GM12878 (cell line): ENCODE results near the gene KLHL18. TPM values are rescaled to one million over a fixed set of nuclear protein-coding genes. Genes with fewer than 3 reads are reported as not detected.

Experiments
- ATAC-seq: fragments of 200-7000 bp; cut with Tn5 transposase; 3 replicates; pipeline ENCODE4 v1.9.1; 2020; ENCODE audit warnings: mild to moderate bottlenecking, moderate library complexity
- BruUV-seq: library from RNA; stranded (reverse); fragments of 400-500 nt; replicated peaks from 2 replicates; lab custom pipeline; 2021; lab: Mats Ljungman, UMichigan
- CTCF ChIA-PET: fragments of 300-600 bp; sonication (Branson Sonifier 250); formaldehyde crosslinking; extraction: SDS; loops from one replicate; lab custom pipeline; 2021; ENCODE audit warnings: inconsistent platforms; lab: Yijun Ruan, JAX
- POLR2A ChIA-PET: fragments of 350-600 bp; formaldehyde crosslinking; extraction: SDS; loops from one replicate; lab custom pipeline; 2021; ENCODE audit warnings: inconsistent platforms; lab: Charles Lee
- RAD21 ChIA-PET: fragments of 300-600 bp; sonication (Branson Sonifier 250); formaldehyde crosslinking; loops from one replicate; lab custom pipeline; 2023; ENCODE audit warnings: antibody characterized with exemption; ENCODE audit not compliant: unreplicated experiment; lab: Charles Lee
- SMC1A ChIA-PET: fragments of 300-600 bp; sonication (Branson Sonifier 250); formaldehyde crosslinking; loops from one replicate; lab custom pipeline; 2023; ENCODE audit not compliant: unreplicated experiment, uncharacterized antibody; lab: Charles Lee
- DNase-seq: peaks from one replicate; pipeline ENCODE4 v3.0.0-alpha.2; 2011; ENCODE audit warnings: low read depth, low spot score
- FAIRE-seq: peaks from 3 replicates; lab custom pipeline; 2011; peaks lifted over from hg19 to GRCh38; lab: Jason Lieb, UNC
- H2AFZ ChIP-seq: 2 replicates; pipeline ENCODE4 v1.6.0; 2011; ENCODE audit warnings: low read depth, low read length, control low read depth; ENCODE audit not compliant: control insufficient read depth
- H3K27ac ChIP-seq: 2 replicates; pipeline ENCODE4 v1.5.1; 2011; ENCODE audit warnings: control low read depth; ENCODE audit not compliant: control insufficient read depth, insufficient read depth
- H3K27me3 ChIP-seq, 2 experiments: replicated peaks in 1 of 2; 2 replicates each; pipeline versions ENCODE4 v1.6.0 to v1.6.1; 2011; ENCODE audit warnings: low read length in 1 of 2; ENCODE audit not compliant: control insufficient read depth in 2 of 2, insufficient read depth in 2 of 2
- H3K36me3 ChIP-seq, 2 experiments: 2 replicates each; pipeline ENCODE4 v1.5.1; 2011; ENCODE audit warnings: low read length in 1 of 2; ENCODE audit not compliant: control insufficient read depth in 2 of 2, insufficient read depth in 2 of 2
- H3K4me1 ChIP-seq: 2 replicates; pipeline ENCODE4 v1.6.1; 2011; ENCODE audit warnings: mild to moderate bottlenecking, low read length, moderate library complexity, mixed read lengths; ENCODE audit not compliant: control insufficient read depth, insufficient read depth
- H3K4me2 ChIP-seq: 2 replicates; pipeline ENCODE4 v1.6.0; 2011; ENCODE audit warnings: control low read depth; ENCODE audit not compliant: control insufficient read depth, insufficient read depth
- H3K4me3 ChIP-seq: fragments of 200-600 bp; sonication (generic); 2 replicates; pipeline ENCODE4 v1.5.1; 2016
- H3K79me2 ChIP-seq: 2 replicates; pipeline ENCODE4 v1.6.0; 2011; ENCODE audit warnings: low read length; ENCODE audit not compliant: control insufficient read depth, insufficient read depth
- H3K9ac ChIP-seq: 2 replicates; pipeline ENCODE4 v1.8.0; 2011; ENCODE audit warnings: low read length, control low read depth, mixed read lengths; ENCODE audit not compliant: control insufficient read depth, insufficient read depth
- H3K9me3 ChIP-seq: replicated peaks from 3 replicates; pipeline ENCODE4 v1.5.1; 2011; ENCODE audit warnings: mild to moderate bottlenecking, low read length; ENCODE audit not compliant: control insufficient read depth, insufficient read depth
- H4K20me1 ChIP-seq: 2 replicates; pipeline ENCODE4 v1.6.0; 2011; ENCODE audit not compliant: control insufficient read depth, insufficient read depth
- CHD1 ChIP-seq: IDR thresholded peaks from 2 replicates; pipeline ENCODE4 v1.6.1; 2012; ENCODE audit warnings: low read depth, low read length, improper control_type of control experiment
- EP300 ChIP-seq, 2 experiments: fragments of 150-350 bp in 1 of 2; IDR thresholded peaks; 2 replicates each; pipeline ENCODE4 v1.6.1; 2011 to 2012; ENCODE audit warnings: low read depth in 2 of 2, low read length in 2 of 2, borderline replicate concordance in 1 of 2, improper control_type of control experiment in 1 of 2, inconsistent platforms in 1 of 2; ENCODE audit not compliant: control insufficient read depth in 1 of 2
- HCFC1 ChIP-seq: fragments of 150-350 bp; IDR thresholded peaks from 2 replicates; pipeline ENCODE4 v1.6.1; 2014; ENCODE audit warnings: low read length
- HDGF ChIP-seq: fragments of 450-650 bp; IDR thresholded peaks from 2 replicates; pipeline ENCODE4 v1.6.1; 2016; ENCODE audit warnings: antibody characterized with exemption
- LARP7 ChIP-seq: fragments of 450-650 bp; IDR thresholded peaks from 2 replicates; pipeline ENCODE4 v1.6.1; 2017; ENCODE audit warnings: mild to moderate bottlenecking
- MTA2 ChIP-seq: fragments of 450-650 bp; IDR thresholded peaks from 2 replicates; pipeline ENCODE4 v1.6.1; 2016; ENCODE audit warnings: low read depth, mild to moderate bottlenecking, moderate library complexity
- MTA3 ChIP-seq: IDR thresholded peaks from 2 replicates; pipeline ENCODE4 v1.6.1; 2012; ENCODE audit warnings: low read length, inconsistent platforms, borderline replicate concordance
- NFXL1 ChIP-seq: fragments of 450-650 bp; IDR thresholded peaks from 2 replicates; pipeline ENCODE4 v1.6.1; 2017; ENCODE audit warnings: antibody characterized with exemption, mild to moderate bottlenecking, borderline replicate concordance
- NKRF ChIP-seq: fragments of 450-650 bp; conservative IDR thresholded peaks from 2 replicates; pipeline ENCODE4 v1.6.1; 2017; ENCODE audit warnings: mild to moderate bottlenecking, moderate library complexity
- NR2C1 ChIP-seq: fragments of 450-650 bp; IDR thresholded peaks from 2 replicates; pipeline ENCODE4 v1.6.1; 2017; ENCODE audit warnings: antibody characterized with exemption, mild to moderate bottlenecking, moderate library complexity
- SMARCA5 ChIP-seq: fragments of 450-650 bp; IDR thresholded peaks from 2 replicates; pipeline ENCODE4 v1.6.1; 2017; ENCODE audit warnings: mild to moderate bottlenecking
- SPI1 ChIP-seq: IDR thresholded peaks from 2 replicates; pipeline ENCODE4 v1.6.1; 2011; ENCODE audit warnings: low read depth, mild to moderate bottlenecking, low read length, moderate library complexity, borderline replicate concordance; ENCODE audit not compliant: insufficient read depth
- TBL1XR1 ChIP-seq: IDR thresholded peaks from 2 replicates; pipeline ENCODE4 v1.6.1; 2012; ENCODE audit warnings: low read depth, low read length, improper control_type of control experiment
- TCF12 ChIP-seq: IDR thresholded peaks from 2 replicates; pipeline ENCODE4 v1.6.1; 2011; ENCODE audit warnings: low read depth, mild to moderate bottlenecking, low read length
- WGBS: methylation state at CpG from one replicate; pipeline ENCODE4 v1.1.6; 2016; ENCODE audit warnings: low lambda C conversion rate; ENCODE audit not compliant: insufficient replicate concordance, insufficient coverage; ENCODE audit errors: missing lambda C conversion rate; 5-methylcytosine and 5-hydroxymethylcytosine counted together
- in situ Hi-C: fragments of 300-500 bp; cut with MboI; formaldehyde crosslinking; loops from 9 replicates; pipeline ENCODE4 v1.14.3; 2018; ENCODE audit warnings: mixed read lengths
- intact Hi-C: fragments of 100-400 bp; cut with micrococcal nuclease; formaldehyde crosslinking; loops from one replicate; pipeline ENCODE4 v1.14.2; 2022; ENCODE audit not compliant: unreplicated experiment
- polyA plus RNA-seq, 11 experiments: library from polyadenylated mRNA; depleted of rRNA in 4 of 11; unstranded in 6 of 11; stranded (reverse) in 5 of 11; fragments of >200 nt; fragmentation: Nextera tagmentation in 4 of 11; fragmentation: Illumina TruSeq in 1 of 11; extraction: Ambion mirVana in 4 of 11; extraction: Trizol in 1 of 11; gene quantifications; 1 replicate in 1 of 11; 2 replicates in 10 of 11; pipeline versions ENCODE4 v1.2.1 to v1.2.3, GENCODE V29; 2011 to 2016; ENCODE audit warnings: inconsistent platforms in 2 of 11, missing spikeins in 2 of 11, low read depth in 1 of 11
- total RNA-seq, 4 experiments: library from RNA; depleted of rRNA in 3 of 4; stranded (reverse); fragments of >200 nt in 3 of 4; fragmentation: Illumina TruSeq in 1 of 4; extraction: Trizol in 1 of 4; gene quantifications; 2 replicates each; pipeline versions ENCODE4 v1.2.1 to v1.2.3, GENCODE V29; 2013 to 2021
- TF ChIP-seq, protein P1 (sequence below): fragments of 450-650 bp; IDR thresholded peaks from 2 replicates; pipeline ENCODE4 v1.6.1; 2018; ENCODE audit warnings: borderline replicate concordance, mild to moderate bottlenecking; ENCODE audit not compliant: partially characterized antibody
- TF ChIP-seq, protein P2 (sequence below): fragments of 450-650 bp; IDR thresholded peaks from 2 replicates; pipeline ENCODE4 v1.6.1; 2017; ENCODE audit warnings: low read depth, mild to moderate bottlenecking, moderate library complexity

The KLHL18 gene
- total and polyA plus RNA-seq, 10 of the 15 experiments (the other 5 are each of a cell fraction or from before 2014, with no cell fraction given), result 24.0 to 69.8 (median 51.7) TPM

DNA sequence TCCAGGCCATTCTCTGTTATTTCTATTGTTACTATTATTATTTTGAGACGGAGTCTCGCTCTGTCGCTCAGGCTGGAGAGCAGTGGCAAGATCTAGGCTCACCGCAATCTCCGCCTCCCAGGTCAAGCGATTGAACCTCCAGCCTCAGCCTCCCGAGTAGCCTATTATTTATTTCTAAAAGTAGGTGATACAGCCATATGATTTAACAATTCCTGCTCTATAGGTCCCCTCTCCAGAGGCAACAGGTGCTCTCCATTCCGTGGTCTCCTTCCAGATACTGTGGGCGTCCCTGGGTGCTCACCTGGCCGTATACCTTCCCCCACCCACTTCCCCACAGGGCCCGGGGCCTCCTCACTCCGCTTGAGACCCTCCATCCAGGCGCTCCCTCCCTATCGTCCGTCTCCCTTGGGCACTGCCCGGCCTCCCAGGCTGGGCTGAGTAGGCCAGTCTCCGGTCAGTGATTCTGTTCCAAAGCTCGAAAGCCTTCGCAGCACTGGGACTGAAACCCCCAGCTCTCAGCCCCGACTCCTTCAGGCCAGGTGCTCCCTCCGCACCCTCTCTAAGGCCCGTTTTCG is 97.4 kb downstream of the KLHL18 start:
- Histone ChIP-seq H3K9me3 (no peaks in the 10 kb centered on the region), H3K79me2 (peaks cover 42% of the 10 kb centered on the region), H3K4me1 (peaks cover 18% of the 10 kb centered on the region), H3K27ac (peak overlapping the region; percentile 91), H3K27me3 (no peaks in the 10 kb centered on the region), H2AFZ (peak overlapping the region; percentile 74), H3K4me2 (peak overlapping the region; percentile 88), H3K36me3 (peaks cover 0 to 1% of the 10 kb centered on the region in 2 experiments; a peak in 1 of 4 replicates), H4K20me1 (no peaks in the 10 kb centered on the region), H3K4me3 (peak overlapping the region; percentile 74), H3K9ac (peak overlapping the region; percentile 93)
- CTCF ChIA-PET, result interaction anchor here (0.9 to 1.2 kb wide), 6 partner anchors 9 to 470 kb away, joined by 3 to 5 read pairs (median 4); no protein-coding TSS in a partner anchor
- RAD21 ChIA-PET, result interaction anchor here (0.9 to 1.5 kb wide), 8 partner anchors 33 to 322 kb away, joined by 3 to 9 read pairs (median 3); partner anchors contain the start of gene SETD2
- POLR2A ChIA-PET, result interaction anchor here (0.7 to 1.6 kb wide), 10 partner anchors 69 to 533 kb away, joined by 3 to 6 read pairs (median 4); partner anchors contain the start of gene NBEAL2
- BruUV-seq, result no TSS peak
- intact Hi-C loops, result no loop called here
- SMC1A ChIA-PET, result interaction anchor here (0.8 to 1.3 kb wide), 6 partner anchors 9 to 266 kb away, joined by 3 to 5 read pairs (median 4); no protein-coding TSS in a partner anchor
- FAIRE-seq (no peak), ATAC-seq (no peak), DNase-seq (no peak)
- in situ Hi-C loops, result no loop called here
- WGBS, result 3% methylated on average over 23 of the region's 23 CpGs
- TF ChIP-seq CHD1 (0 out of 2 replicates have a peak, but pooled peaks have one; percentile 69), TBL1XR1 (no peak), LARP7 (peak; percentile 80; the same call in 1 of the 2 replicates), NKRF (0 out of 2 replicates have a peak, but pooled peaks have one; percentile 17), SPI1 (0 out of 2 replicates have a peak, but pooled peaks have one; percentile 11), MTA2 (0 out of 2 replicates have a peak, but pooled peaks have one; percentile 40), MTA3 (peak; percentile 34; the same call in 1 of the 2 replicates), HDGF (peak; percentile 52; the same call in 1 of the 2 replicates), NR2C1 (no peak), TCF12 (peak; percentile 66), EP300 (IDR thresholded peaks at IDR 0.05; ENCODE audit: borderline replicate concordance in 1 of 2, control insufficient read depth in 1 of 2, low read depth in 2 of 2, low read length in 2 of 2) (0 out of 4 replicates have a peak, but pooled peaks of 1 of the 2 experiments have one; percentile 10), NFXL1 (0 out of 2 replicates have a peak, but pooled peaks have one; percentile 82), HCFC1 (no peak), SMARCA5 (0 out of 2 replicates have a peak, but pooled peaks have one; percentile 77)
- TF ChIP-seq, protein P1, sequence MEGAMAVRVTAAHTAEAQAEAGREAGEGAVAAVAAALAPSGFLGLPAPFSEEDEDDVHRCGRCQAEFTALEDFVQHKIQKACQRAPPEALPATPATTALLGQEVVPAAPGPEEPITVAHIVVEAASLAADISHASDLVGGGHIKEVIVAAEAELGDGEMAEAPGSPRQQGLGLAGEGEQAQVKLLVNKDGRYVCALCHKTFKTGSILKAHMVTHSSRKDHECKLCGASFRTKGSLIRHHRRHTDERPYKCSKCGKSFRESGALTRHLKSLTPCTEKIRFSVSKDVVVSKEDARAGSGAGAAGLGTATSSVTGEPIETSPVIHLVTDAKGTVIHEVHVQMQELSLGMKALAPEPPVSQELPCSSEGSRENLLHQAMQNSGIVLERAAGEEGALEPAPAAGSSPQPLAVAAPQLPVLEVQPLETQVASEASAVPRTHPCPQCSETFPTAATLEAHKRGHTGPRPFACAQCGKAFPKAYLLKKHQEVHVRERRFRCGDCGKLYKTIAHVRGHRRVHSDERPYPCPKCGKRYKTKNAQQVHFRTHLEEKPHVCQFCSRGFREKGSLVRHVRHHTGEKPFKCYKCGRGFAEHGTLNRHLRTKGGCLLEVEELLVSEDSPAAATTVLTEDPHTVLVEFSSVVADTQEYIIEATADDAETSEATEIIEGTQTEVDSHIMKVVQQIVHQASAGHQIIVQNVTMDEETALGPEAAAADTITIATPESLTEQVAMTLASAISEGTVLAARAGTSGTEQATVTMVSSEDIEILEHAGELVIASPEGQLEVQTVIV, result no peak
- TF ChIP-seq, protein P2, sequence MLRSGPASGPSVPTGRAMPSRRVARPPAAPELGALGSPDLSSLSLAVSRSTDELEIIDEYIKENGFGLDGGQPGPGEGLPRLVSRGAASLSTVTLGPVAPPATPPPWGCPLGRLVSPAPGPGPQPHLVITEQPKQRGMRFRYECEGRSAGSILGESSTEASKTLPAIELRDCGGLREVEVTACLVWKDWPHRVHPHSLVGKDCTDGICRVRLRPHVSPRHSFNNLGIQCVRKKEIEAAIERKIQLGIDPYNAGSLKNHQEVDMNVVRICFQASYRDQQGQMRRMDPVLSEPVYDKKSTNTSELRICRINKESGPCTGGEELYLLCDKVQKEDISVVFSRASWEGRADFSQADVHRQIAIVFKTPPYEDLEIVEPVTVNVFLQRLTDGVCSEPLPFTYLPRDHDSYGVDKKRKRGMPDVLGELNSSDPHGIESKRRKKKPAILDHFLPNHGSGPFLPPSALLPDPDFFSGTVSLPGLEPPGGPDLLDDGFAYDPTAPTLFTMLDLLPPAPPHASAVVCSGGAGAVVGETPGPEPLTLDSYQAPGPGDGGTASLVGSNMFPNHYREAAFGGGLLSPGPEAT, result no peak
